ENCODE results near the gene KIF1C. TPM values are rescaled to one million over a fixed set of nuclear protein-coding genes. Genes with fewer than 3 reads are reported as not detected.

The KIF1C gene
- total RNA-seq, 2 experiments from 2014 or later = 37.4 to 38.5 TPM

GRCh38 chr17:4987767-4988567 is 9.8 kb upstream of the KIF1C start:
- Mint-ChIP-seq H3K9me3 (no peaks in the 10 kb centered on the region), H3K27ac (peak overlapping the region; percentile 88), H3K27me3 (no peaks in the 10 kb centered on the region), H3K36me3 (ENCODE audit: low read depth) (peaks cover 18% of the 10 kb centered on the region), H3K4me3 (peak overlapping the region; percentile 88), H3K4me1 (peaks cover 40% of the 10 kb centered on the region)
- ChIA-PET POLR2A (interaction anchor here (0.6 to 9.9 kb wide), 10 partner anchors 9 to 79 kb away, joined by 3 to 122 read pairs (median 4); partner anchors contain the start of genes ENO3, INCA1, KIF1C and PFN1), CTCF (interaction anchor here (0.8 to 3.7 kb wide), 13 partner anchors 7 to 198 kb away, joined by 3 to 22 read pairs (median 5); partner anchors contain the start of genes INCA1, KIF1C, RNF167 and SLC25A11)
- no peak for DNase-seq

- CTCF ChIA-PET = interaction anchor here (1.5 to 1.8 kb wide), 2 partner anchors 14 to 68 kb away, joined by 4 to 7 read pairs; no protein-coding TSS in a partner anchor
- H3K27ac Mint-ChIP-seq = no peak overlapping the region
- H3K4me3 Mint-ChIP-seq = no peak overlapping the region
- DNase-seq = no peak
- peaks cover 5% of the 10 kb centered on the region for H3K36me3 Mint-ChIP-seq (ENCODE audit: low read depth)
- no peaks in the 10 kb centered on the region for H3K27me3 Mint-ChIP-seq
- no peaks in the 10 kb centered on the region for H3K9me3 Mint-ChIP-seq
- peaks cover 26% of the 10 kb centered on the region for H3K4me1 Mint-ChIP-seq
- POLR2A ChIA-PET = interaction anchor here (1.2 kb wide), 1 partner anchor 7 kb away, joined by 3 read pairs; no protein-coding TSS in a partner anchor
Observed at GRCh38 chr17:4994081-4994595, 3.6 kb upstream of the KIF1C start.

GRCh38 chr17:4998027-4998731 is 429 bp downstream of the KIF1C start:
- ChIA-PET POLR2A (interaction anchor here (1.1 to 4.6 kb wide), 10 partner anchors 9 to 58 kb away, joined by 3 to 43 read pairs (median 5); partner anchors contain the start of genes CAMTA2, PFN1, RNF167 and SLC25A11), CTCF (interaction anchor here (0.9 to 2.9 kb wide), 4 partner anchors 11 to 89 kb away, joined by 3 to 13 read pairs (median 6); partner anchors contain the start of gene CAMTA2)
- Mint-ChIP-seq H3K27ac (peak overlapping the region; percentile 52), H3K9me3 (no peaks in the 10 kb centered on the region), H3K4me3 (peak overlapping the region; percentile 79), H3K4me1 (peaks cover 26% of the 10 kb centered on the region), H3K36me3 (ENCODE audit: low read depth) (peaks cover 22% of the 10 kb centered on the region), H3K27me3 (no peaks in the 10 kb centered on the region)
- no peak for DNase-seq

- Mint-ChIP-seq H3K36me3 (ENCODE audit: low read depth) (peaks cover 29% of the 10 kb centered on the region), H3K4me3 (peak overlapping the region; percentile 79), H3K9me3 (no peaks in the 10 kb centered on the region), H3K27me3 (no peaks in the 10 kb centered on the region), H3K4me1 (peaks cover 26% of the 10 kb centered on the region), H3K27ac (peak overlapping the region; percentile 33)
- no peak for DNase-seq
- ChIA-PET CTCF (interaction anchor here (0.9 to 2.9 kb wide), 2 partner anchors 18 to 63 kb away, joined by 3 to 13 read pairs; no protein-coding TSS in a partner anchor), POLR2A (interaction anchor here (1.2 to 4.6 kb wide), 5 partner anchors 11 to 56 kb away, joined by 3 to 43 read pairs (median 25); partner anchors contain the start of genes CAMTA2, PFN1 and SPAG7)
Observed at GRCh38 chr17:4998732-4999429, 1.1 kb downstream of the KIF1C start.

- Mint-ChIP-seq H3K36me3 (ENCODE audit: low read depth) (peaks cover 35% of the 10 kb centered on the region), H3K9me3 (no peaks in the 10 kb centered on the region), H3K27ac (peak overlapping the region; percentile 33), H3K4me3 (peak overlapping the region; percentile 79), H3K27me3 (no peaks in the 10 kb centered on the region), H3K4me1 (peaks cover 26% of the 10 kb centered on the region)
- DNase-seq = no peak
- ChIA-PET CTCF (no interaction called here), POLR2A (interaction anchor here (0.8 to 4.6 kb wide), 4 partner anchors 12 to 52 kb away, joined by 3 to 43 read pairs (median 3); partner anchors contain the start of genes CAMTA2 and PFN1)
Observed at GRCh38 chr17:4999430-5000093, 1.8 kb downstream of the KIF1C start.

- Mint-ChIP-seq H3K27ac (no peak overlapping the region), H3K9me3 (no peaks in the 10 kb centered on the region), H3K4me3 (no peak overlapping the region), H3K27me3 (no peaks in the 10 kb centered on the region), H3K36me3 (ENCODE audit: low read depth) (peaks cover 42% of the 10 kb centered on the region), H3K4me1 (peaks cover 23% of the 10 kb centered on the region)
- CTCF ChIA-PET = no interaction called here
- no peak for DNase-seq
- POLR2A ChIA-PET = interaction anchor here (0.8 to 4.6 kb wide), 4 partner anchors 12 to 53 kb away, joined by 3 to 43 read pairs (median 3); partner anchors contain the start of genes CAMTA2 and PFN1
Observed at GRCh38 chr17:5000237-5000639, 2.5 kb downstream of the KIF1C start.

- Mint-ChIP-seq H3K36me3 (ENCODE audit: low read depth) (peaks cover 54% of the 10 kb centered on the region), H3K9me3 (no peaks in the 10 kb centered on the region), H3K4me1 (peaks cover 15% of the 10 kb centered on the region), H3K27me3 (no peaks in the 10 kb centered on the region), H3K4me3 (no peak overlapping the region), H3K27ac (no peak overlapping the region)
- POLR2A ChIA-PET = no interaction called here
- CTCF ChIA-PET = interaction anchor here (0.7 kb wide), 1 partner anchor 54 kb away, joined by 3 read pairs; no protein-coding TSS in a partner anchor
- no peak for DNase-seq
Observed at GRCh38 chr17:5002121-5002788, 4.5 kb downstream of the KIF1C start.

- CTCF ChIA-PET = interaction anchor here (0.7 kb wide), 1 partner anchor 53 kb away, joined by 3 read pairs; no protein-coding TSS in a partner anchor
- Mint-ChIP-seq H3K27ac (no peak overlapping the region), H3K4me3 (no peak overlapping the region), H3K27me3 (no peaks in the 10 kb centered on the region), H3K36me3 (ENCODE audit: low read depth) (peaks cover 65% of the 10 kb centered on the region), H3K9me3 (no peaks in the 10 kb centered on the region), H3K4me1 (peaks cover 15% of the 10 kb centered on the region)
- POLR2A ChIA-PET = no interaction called here
- no peak for DNase-seq
Observed at GRCh38 chr17:5003214-5003867, 5.6 kb downstream of the KIF1C start.

- ChIA-PET CTCF (no interaction called here), POLR2A (no interaction called here)
- Mint-ChIP-seq H3K9me3 (no peaks in the 10 kb centered on the region), H3K4me1 (peaks cover 25% of the 10 kb centered on the region), H3K27ac (peak overlapping the region; percentile 61), H3K4me3 (no peak overlapping the region), H3K36me3 (ENCODE audit: low read depth) (peaks cover 57% of the 10 kb centered on the region), H3K27me3 (no peaks in the 10 kb centered on the region)
- DNase-seq = peak; percentile 56
Observed at GRCh38 chr17:5011928-5012327, 14.2 kb downstream of the KIF1C start.

GRCh38 chr17:5014357-5014756 is 16.6 kb downstream of the KIF1C start:
- no peak for DNase-seq
- H3K9me3 Mint-ChIP-seq = no peaks in the 10 kb centered on the region
- H3K4me3 Mint-ChIP-seq = no peak overlapping the region
- H3K4me1 Mint-ChIP-seq = peaks cover 33% of the 10 kb centered on the region
- POLR2A ChIA-PET = no interaction called here
- peaks cover 41% of the 10 kb centered on the region for H3K36me3 Mint-ChIP-seq (ENCODE audit: low read depth)
- H3K27me3 Mint-ChIP-seq = no peaks in the 10 kb centered on the region
- no peak overlapping the region for H3K27ac Mint-ChIP-seq
- CTCF ChIA-PET = no interaction called here

- Mint-ChIP-seq H3K27me3 (no peaks in the 10 kb centered on the region), H3K27ac (peak overlapping the region; percentile 76), H3K4me3 (no peak overlapping the region), H3K36me3 (ENCODE audit: low read depth) (peaks cover 50% of the 10 kb centered on the region), H3K4me1 (peaks cover 17% of the 10 kb centered on the region), H3K9me3 (no peaks in the 10 kb centered on the region)
- peak; percentile 47 for DNase-seq
- CTCF ChIA-PET = interaction anchor here (0.5 to 2.1 kb wide), 9 partner anchors 9 to 110 kb away, joined by 3 to 8 read pairs (median 5); partner anchors contain the start of genes RNF167, SLC25A11 and SPAG7
- POLR2A ChIA-PET = interaction anchor here (1.1 to 1.6 kb wide), 4 partner anchors 34 to 71 kb away, joined by 3 to 4 read pairs (median 4); partner anchors contain the start of genes ENO3, PFN1 and SPAG7
Observed at GRCh38 chr17:5019475-5019956, 21.8 kb downstream of the KIF1C start.
